ENCODE data around the gene PLEKHG4B.

- TF ChIP-seq CTCF (IDR thresholded peaks at IDR 0.05; ENCODE audit: insufficient read depth, low read length, poor library complexity, severe bottlenecking) (no peak), EZH2phosphoT487 (conservative IDR thresholded peaks at IDR 0.05; ENCODE audit: low read length) (no peak)
Observed at GRCh38 chr5:127886-128285, 35.9 kb downstream of the PLEKHG4B start.
